ENCODE results near the gene TRIM39.

The TRIM39 gene

GRCh38 chr6:30326526-30327231 lies at the start of gene TRIM39:
Gene TRIM39, plus strand, starts transcription at chr6:30326927. Its CDS starts 2,391 bp downstream, at chr6:30329318.
- DNase-seq (ENCODE audit: low read depth) = peak; percentile 85

DNA sequence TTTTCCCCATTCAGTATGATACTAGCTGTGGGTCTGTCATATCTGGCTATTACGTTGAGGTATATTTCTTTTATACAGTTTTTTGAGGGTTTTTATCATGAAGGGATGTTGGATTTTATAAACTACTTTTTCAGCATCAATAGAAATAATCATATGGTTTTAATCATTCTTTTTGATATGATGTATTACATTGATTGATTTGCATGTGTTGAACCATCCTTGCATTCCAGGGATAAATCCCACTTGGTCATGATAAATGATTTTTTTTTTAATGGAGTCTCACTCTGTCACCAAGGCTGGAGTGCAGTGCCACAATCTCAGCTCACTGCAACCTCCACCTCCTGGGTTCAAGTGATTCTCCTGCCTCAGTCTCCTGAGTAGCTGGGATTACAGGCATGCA lies 45.7 kb upstream of the TRIM39 start:
- peak; percentile 14 for DNase-seq (ENCODE audit: low read depth)

GRCh38 chr6:30282522-30282921 lies 44.2 kb upstream of the TRIM39 start:
- DNase-seq (ENCODE audit: low read depth) = no peak

DNA sequence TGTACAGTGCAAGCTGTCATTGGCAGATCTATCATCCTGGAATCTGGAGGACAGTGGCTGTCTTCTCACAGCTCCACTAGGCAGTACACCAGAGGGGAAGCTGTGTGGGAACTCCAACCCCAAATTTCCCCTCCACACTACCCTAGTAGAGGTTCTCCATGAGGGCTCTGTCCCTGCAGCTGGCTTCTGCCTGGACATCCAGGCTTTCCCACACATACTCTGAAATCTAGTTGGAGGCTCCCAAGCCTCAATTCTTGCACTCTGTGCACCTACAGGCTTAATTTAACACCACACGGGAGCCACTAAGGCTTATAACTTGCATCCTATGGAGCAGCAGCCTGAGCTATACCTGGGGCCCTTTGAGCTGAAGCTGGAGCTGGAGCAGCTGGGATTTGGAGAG lies 43.0 kb upstream of the TRIM39 start:
- DNase-seq (ENCODE audit: low read depth) = no peak

DNA sequence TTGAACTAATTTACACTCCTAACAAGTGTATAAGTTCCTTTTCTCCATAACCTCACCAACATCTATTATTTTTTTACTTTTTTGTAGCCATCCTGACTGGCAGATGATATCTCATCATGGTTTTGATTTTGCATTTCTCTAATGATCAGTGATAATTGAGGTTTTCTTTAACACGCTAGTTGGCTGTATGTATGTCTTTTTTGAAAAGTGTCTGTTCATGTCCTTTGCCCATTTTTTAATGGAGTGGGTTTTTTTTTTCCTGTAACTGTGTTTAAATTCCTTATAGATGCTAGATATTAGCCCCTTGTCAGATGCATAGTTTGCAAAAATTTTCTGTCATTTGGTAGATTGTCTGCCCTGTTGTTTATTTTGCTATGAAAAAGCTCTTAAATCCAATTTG lies 39.6 kb upstream of the TRIM39 start:
- no peak for DNase-seq (ENCODE audit: low read depth)

DNA sequence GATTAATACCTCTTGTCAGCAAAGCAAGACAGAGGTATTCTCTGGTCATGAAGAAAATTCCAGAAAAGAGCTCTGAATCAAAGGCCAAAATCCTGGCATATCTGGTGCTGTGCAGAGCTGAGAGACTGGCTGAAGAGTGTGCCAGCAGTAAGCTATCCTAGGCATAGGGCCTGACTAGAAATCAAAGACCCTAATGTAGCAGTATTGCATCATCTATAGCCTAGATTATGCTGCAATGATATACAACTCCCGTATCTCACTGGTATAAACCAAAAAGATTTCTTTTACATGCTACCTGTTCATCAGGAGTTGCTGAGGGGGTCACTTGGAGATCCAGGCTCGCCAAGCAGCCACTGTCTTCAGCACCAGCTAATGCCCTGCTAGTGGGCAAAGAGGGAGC lies 30.9 kb upstream of the TRIM39 start:
- DNase-seq (ENCODE audit: low read depth) = no peak

- DNase-seq (ENCODE audit: low read depth) = no peak
These were observed 22.7 kb upstream of the TRIM39 start for GRCh38 chr6:30304002-30304401.

- peak; percentile 2 for DNase-seq (ENCODE audit: low read depth)
These were observed 15.6 kb upstream of the TRIM39 start for GRCh38 chr6:30311101-30311500.

- no peak for DNase-seq (ENCODE audit: low read depth)
These were observed 15.1 kb upstream of the TRIM39 start for GRCh38 chr6:30311671-30312070.

- DNase-seq (ENCODE audit: low read depth) = no peak
These were observed 14.5 kb upstream of the TRIM39 start for GRCh38 chr6:30312266-30312665.

DNA sequence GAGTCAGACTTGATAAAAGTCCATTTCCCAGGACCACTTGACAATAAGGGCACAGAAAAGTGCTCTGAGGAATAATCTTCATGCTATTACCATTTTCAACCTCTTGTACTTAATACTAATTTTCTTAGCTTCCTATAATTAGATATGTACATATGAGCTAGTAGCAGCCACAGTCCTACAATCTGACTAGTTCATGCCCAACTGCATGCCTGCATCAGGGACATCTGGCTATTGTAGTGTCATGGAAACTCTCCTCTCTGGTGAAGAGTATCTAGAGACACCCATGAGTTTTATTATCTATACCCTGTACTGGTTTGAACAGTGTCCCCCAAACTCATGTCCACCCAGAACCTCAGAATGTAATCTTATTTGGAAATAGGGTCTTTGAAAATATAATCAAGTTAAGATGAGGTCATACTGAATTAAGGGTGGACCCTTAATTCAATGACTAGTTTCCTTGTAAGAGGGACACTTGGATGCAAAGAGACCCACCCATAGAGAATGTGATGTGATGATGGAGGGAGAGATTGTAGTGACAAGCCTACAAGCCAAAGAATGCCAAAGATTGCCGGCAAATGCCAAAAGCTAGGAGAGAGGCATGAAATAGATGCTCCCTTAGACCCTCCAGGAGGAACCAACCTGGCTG lies 13.9 kb upstream of the TRIM39 start:
- DNase-seq (ENCODE audit: low read depth) = no peak

DNA sequence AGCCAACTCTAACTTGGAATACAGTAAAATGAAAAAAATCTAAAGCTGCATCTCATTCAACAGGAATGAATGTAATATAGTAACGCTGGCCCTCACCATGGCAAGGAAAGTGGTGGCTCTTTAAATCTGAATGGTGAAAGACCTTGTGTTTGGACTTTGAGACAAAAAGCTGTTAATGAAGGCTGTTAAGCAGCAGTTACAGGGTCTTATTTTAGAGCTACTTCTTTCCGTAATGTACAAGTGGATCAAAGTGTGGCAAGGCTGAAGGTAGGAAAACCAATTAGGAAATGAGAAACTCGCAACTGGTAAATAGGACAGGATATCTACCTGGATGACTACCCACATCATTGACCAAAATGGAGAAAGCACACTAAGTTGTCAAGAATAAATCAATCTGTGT lies 11.6 kb upstream of the TRIM39 start:
- no peak for DNase-seq (ENCODE audit: low read depth)

DNA sequence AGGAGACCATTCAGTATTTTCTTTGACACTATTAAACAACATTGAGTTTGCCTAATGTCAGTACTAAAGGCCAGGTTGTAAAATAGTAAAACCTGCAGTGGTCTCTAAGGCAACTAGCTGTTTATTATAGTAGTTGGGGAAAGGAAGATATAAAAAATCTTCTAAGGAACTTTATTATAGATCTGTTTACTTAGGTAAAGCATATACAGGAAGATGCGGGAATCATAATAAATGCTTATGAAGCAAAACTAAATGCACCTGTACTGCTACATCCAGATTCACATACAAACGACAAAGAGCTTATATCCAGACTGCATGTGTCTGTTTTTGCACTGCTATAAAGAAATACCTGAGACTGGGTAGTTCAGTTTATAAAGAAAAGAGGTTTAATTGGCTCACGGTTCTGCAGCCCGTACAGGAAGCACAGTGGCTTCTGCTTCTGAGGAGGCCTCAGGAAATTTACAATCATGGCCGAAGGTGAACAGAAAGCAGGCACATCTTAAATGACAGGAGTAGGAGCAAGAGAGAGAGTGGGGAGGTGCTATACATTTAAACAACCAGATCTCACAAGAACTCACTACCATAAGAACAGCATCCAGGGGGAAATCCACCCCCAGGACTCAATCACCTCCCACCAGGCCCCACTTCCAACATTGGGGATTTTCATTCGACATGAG lies 8.7 kb upstream of the TRIM39 start:
- DNase-seq (ENCODE audit: low read depth) = no peak

- peak; percentile 48 for DNase-seq (ENCODE audit: low read depth)
These were observed 7.4 kb upstream of the TRIM39 start for GRCh38 chr6:30319146-30319835.

- DNase-seq (ENCODE audit: low read depth) = peak; percentile 29
These were observed 4.9 kb upstream of the TRIM39 start for GRCh38 chr6:30321692-30322388.

- peak; percentile 91 for DNase-seq (ENCODE audit: low read depth)
These were observed 3.9 kb upstream of the TRIM39 start for GRCh38 chr6:30322527-30323501.

DNA sequence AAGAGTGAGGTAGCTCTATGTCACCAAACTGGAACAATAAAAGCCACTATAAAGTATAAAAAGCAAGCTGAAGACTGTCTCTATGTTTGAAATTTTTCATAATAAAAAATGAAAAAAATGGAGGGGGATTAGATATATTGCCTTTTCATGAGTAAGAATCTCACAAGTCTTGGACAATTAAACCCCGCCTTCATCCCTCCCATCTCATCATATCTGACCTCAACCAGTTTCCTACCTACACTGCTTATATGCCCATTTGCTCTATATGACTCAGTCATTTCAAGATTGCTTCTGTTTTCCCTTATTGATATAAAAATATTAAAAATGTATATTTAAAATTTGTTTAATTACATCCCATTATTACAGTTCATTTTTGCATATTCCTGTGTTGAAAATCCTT lies 2.9 kb upstream of the TRIM39 start:
- no peak for DNase-seq (ENCODE audit: low read depth)

DNA sequence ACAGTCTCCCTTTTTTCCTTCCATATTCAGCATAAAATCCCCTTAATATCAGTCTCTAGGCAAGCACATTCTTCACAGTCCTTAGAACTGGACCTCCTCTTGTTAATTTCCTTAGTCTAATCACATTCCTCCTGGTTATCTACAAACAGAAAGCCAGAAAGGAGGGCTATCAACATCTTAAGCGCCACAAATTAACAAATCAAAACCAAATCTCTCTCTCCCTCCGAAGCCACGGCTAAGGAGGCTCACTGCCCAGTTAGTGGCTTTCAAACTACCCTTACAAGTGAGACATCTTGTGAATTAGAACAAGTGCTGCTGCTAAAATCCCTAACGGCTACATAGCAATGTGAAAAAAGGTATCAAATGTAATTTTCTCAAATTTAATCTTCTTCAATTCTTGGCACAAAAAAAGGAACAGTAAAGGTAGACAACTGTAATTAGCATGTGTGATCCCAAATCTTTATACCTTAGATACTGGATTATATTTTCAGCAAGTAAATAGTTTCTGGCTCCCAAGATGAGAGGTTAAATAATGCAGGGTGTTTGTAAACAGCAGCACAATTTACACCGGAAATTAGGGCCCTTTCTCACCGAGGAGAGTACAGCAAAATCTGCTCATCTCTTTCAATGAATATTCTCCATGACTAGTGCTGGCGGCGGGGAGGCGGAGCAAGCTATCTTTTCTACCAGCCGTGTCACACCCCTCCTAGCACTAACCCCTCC lies 1.4 kb upstream of the TRIM39 start:
- peak; percentile 69 for DNase-seq (ENCODE audit: low read depth)

- no peak for DNase-seq (ENCODE audit: low read depth)
These were observed 728 bp upstream of the TRIM39 start for GRCh38 chr6:30325873-30326525.
